PFSK-1 (cell line): Measurements from ENCODE around the gene RGS9.

Experiments
- FOXP2 ChIP-seq: optimal IDR thresholded peaks from 2 replicates; pipeline ENCODE3; 2011; ENCODE audit warnings: borderline replicate concordance, control low read depth, inconsistent platforms; ENCODE audit not compliant: insufficient read depth; ENCODE audit errors: extremely low read length, extremely low read depth
- POLR2AphosphoS5 ChIP-seq: IDR thresholded peaks from 2 replicates; pipeline ENCODE4 v1.6.1; 2012; ENCODE audit warnings: low read depth, mild to moderate bottlenecking, control low read depth, low read length, moderate library complexity
- SIN3A ChIP-seq: IDR thresholded peaks from 2 replicates; pipeline ENCODE4 v1.6.1; 2012; ENCODE audit warnings: mild to moderate bottlenecking, low read length, moderate library complexity, borderline replicate concordance; ENCODE audit not compliant: insufficient read depth
- TAF1 ChIP-seq: IDR thresholded peaks from 2 replicates; pipeline ENCODE4 v1.6.1; 2012; ENCODE audit warnings: low read length, control low read depth, borderline replicate concordance; ENCODE audit not compliant: insufficient read depth
- TF ChIP-seq, protein P1 (sequence below), 2 experiments: IDR thresholded peaks; 2 replicates each; pipeline versions ENCODE4 v1.6.1 to v1.8.0; 2011 to 2012; ENCODE audit warnings: low read depth in 2 of 2, low read length in 2 of 2, control low read depth in 1 of 2, inconsistent platforms in 1 of 2, mild to moderate bottlenecking in 1 of 2, moderate library complexity in 1 of 2; ENCODE audit not compliant: insufficient read depth in 1 of 2

RGS9 gene

DNA sequence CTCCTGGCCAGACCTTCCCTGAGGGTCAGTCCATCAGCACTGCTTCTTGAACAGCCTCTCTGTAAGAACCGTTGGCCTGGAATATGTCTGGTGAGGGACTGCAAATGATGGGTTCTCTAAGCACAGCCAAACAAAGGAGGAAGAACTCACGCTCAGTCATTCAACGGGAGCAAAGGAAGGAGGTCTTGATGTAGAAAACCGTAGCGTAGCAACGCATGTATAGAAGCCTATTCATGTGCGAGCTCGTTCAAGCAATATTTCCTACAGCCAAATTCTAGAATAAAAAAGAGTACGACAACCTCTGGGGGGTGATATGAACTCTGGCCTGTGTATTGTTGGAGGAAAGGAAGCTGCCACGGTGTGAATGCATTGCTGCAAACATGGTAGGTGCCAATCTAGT lies 64.2 kb downstream of the RGS9 start:
- TF ChIP-seq TAF1 (no peak), SIN3A (no peak), POLR2AphosphoS5 (no peak), FOXP2 (no peak)
- TF ChIP-seq, protein P1, sequence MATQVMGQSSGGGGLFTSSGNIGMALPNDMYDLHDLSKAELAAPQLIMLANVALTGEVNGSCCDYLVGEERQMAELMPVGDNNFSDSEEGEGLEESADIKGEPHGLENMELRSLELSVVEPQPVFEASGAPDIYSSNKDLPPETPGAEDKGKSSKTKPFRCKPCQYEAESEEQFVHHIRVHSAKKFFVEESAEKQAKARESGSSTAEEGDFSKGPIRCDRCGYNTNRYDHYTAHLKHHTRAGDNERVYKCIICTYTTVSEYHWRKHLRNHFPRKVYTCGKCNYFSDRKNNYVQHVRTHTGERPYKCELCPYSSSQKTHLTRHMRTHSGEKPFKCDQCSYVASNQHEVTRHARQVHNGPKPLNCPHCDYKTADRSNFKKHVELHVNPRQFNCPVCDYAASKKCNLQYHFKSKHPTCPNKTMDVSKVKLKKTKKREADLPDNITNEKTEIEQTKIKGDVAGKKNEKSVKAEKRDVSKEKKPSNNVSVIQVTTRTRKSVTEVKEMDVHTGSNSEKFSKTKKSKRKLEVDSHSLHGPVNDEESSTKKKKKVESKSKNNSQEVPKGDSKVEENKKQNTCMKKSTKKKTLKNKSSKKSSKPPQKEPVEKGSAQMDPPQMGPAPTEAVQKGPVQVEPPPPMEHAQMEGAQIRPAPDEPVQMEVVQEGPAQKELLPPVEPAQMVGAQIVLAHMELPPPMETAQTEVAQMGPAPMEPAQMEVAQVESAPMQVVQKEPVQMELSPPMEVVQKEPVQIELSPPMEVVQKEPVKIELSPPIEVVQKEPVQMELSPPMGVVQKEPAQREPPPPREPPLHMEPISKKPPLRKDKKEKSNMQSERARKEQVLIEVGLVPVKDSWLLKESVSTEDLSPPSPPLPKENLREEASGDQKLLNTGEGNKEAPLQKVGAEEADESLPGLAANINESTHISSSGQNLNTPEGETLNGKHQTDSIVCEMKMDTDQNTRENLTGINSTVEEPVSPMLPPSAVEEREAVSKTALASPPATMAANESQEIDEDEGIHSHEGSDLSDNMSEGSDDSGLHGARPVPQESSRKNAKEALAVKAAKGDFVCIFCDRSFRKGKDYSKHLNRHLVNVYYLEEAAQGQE (IDR thresholded peaks at IDR 0.05; ENCODE audit: insufficient read depth in 1 of 2, low read depth in 2 of 2, low read length in 2 of 2) = no peak

DNA sequence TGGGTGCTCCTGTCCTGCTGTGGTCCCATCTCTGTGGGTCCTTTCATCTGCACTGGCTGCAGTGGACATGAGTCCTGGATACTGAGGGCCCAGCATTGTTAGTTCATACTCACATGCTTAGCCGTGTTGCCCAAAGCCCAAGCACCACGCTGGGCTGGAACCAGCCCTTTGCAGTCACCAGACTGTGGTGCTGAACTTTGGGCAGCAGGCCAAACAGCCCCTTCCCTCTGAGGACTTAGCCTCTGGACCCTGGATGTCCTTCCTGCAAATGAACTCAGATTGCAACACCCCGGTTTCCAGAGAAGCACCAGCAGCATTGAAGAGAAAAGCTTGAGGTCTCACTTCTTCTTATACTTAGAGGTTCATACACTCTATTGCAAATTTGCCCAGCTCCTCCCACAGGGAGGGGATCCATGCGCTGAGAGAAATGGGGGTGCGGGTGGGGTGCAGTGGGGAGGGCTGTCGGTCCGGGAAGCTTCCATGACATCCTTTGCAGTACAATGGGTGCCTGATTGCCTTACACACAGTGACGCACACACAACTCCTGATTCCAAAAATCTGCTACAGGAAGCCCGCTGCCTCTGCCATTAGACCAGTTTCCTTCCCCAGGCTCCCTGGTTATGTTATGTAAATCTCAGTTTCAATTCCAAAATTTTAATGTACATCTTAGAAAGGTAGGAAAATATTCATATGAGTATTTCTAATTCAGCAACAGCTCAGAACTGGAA lies 65.8 kb downstream of the RGS9 start:
- TF ChIP-seq TAF1 = no peak

DNA sequence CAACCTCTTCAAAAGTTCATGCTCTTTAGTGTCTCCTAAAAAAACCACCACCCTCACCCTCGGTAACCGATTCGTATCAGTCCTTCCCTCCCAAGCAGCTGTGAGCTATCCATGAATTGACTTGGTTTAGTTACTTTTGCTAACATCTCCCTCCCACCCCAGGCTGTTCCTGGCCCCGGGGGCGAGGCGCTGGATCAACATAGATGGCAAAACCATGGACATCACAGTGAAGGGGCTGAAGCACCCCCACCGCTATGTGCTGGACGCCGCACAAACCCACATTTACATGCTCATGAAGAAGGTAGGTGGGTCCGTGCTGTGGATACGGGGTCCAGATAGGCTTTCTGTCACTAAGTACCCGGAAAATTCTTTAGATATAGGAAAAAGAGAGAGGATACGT lies 66.8 kb downstream of the RGS9 start:
- TF ChIP-seq SIN3A (no peak), TAF1 (no peak), POLR2AphosphoS5 (no peak), FOXP2 (no peak)
- TF ChIP-seq, protein P1 (IDR thresholded peaks at IDR 0.05; ENCODE audit: insufficient read depth in 1 of 2, low read depth in 2 of 2, low read length in 2 of 2) = no peak

DNA sequence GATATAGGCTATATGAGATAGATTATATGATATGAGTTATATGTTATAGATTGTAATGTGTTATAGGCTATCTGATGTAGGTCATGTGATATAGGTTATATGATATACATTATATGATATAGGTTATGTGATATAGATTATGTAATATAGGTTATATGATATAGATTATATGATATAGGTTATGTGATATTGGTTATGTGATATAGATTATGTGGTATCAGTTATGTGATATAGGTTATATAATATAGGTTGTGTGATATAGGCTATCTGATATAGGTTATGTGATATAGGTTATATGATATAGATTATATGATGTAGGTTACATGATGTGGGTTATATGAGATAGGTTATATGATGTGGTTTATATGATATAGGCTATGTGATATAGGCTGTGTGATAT lies 68.5 kb downstream of the RGS9 start:
- TF ChIP-seq TAF1 = no peak
- no peak for TF ChIP-seq POLR2AphosphoS5
- no peak for TF ChIP-seq SIN3A
- TF ChIP-seq, protein P1 (IDR thresholded peaks at IDR 0.05; ENCODE audit: insufficient read depth in 1 of 2, low read depth in 2 of 2, low read length in 2 of 2) = no peak
- TF ChIP-seq FOXP2 = no peak

DNA sequence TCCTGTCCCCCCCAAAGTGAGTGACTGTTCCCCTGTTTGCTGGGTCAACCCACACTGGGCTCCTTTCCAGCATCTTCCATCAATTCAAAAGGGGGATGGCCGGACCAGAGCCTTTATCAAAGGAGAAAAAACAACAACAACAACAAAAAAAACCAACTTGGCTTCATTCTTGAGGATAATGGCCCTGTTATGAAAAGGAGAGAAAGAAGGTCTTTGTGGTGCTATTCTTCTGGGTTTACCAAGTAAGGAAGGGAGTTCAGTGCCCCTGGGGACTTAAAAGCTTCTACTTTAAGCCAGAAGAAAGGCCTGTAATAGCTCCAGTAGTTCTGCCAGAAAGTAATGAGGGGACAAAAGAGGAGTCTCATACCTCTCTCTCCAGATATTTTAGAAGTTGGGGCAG lies 71.5 kb downstream of the RGS9 start:
- TF ChIP-seq TAF1 (no peak), FOXP2 (no peak), POLR2AphosphoS5 (no peak), SIN3A (no peak)
- TF ChIP-seq, protein P1 (IDR thresholded peaks at IDR 0.05; ENCODE audit: insufficient read depth in 1 of 2, low read depth in 2 of 2, low read length in 2 of 2) = no peak
